SIG-M5 treated with dmso at 0.1 percent for 504 hours (cell line): Measurements from ENCODE around the gene TRPT1.
A peak's percentile ranks its signal among the peaks of the same experiment; 100 is the strongest.

Experiments
- DNase-seq: peaks from one replicate; lab custom pipeline; 2025; ENCODE audit not compliant: unreplicated experiment; lab: John Stamatoyannopoulos, UW

TRPT1 gene, protein sequence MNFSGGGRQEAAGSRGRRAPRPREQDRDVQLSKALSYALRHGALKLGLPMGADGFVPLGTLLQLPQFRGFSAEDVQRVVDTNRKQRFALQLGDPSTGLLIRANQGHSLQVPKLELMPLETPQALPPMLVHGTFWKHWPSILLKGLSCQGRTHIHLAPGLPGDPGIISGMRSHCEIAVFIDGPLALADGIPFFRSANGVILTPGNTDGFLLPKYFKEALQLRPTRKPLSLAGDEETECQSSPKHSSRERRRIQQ

DNA sequence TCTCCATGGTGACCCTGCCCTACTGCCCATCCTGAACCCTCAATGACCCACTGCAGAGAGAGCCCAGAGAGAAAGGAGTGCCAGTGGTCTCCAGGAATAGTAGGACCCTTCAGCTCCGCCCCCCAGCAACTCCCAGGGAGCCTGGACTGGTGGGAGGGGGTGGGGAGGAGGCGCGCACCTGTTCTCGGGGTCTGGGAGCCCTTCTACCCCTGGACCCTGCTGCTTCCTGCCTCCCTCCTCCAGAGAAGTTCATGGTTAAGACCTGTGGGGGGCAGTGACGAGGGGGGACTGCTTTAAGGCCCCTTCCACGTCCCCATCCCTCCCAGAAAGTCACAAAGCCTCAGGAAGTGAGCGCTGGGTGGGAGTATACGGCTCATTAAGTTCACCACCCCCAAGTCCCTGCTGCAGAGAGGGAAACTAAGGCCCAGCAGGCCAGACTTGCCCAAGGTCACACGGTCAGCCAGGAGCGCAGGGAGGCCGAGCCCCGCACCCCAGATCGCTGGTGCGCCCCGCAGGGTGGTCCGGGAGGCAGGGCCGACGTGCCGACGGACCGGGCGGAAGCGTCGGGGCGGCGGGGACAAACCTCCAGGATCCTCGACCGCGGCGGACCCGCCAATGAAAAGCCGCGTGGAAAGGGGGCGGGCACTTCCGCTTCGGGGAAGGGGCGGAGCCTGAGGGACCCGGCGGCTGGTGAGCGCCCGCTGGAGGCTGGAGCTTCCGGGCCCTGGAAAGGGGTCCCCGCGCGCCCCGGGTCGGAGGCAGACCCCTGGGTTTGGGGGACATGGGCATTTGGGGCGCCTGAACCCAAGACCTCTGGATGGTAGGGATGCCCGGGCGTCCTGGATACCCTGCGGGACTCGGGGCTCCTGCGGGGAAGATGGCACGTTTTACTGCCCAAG is at the start of gene TRPT1, which contains the start of gene NUDT22:
Gene TRPT1 (minus strand): TSS at position 579 of the 899 bp plus-strand sequence. CDS start 326 bp downstream, at position 253.
Gene NUDT22 (plus strand): TSS at position 667 of the 899 bp plus-strand sequence. CDS start 379 bp downstream, outside the sequence.
- DNase-seq = peak; percentile 78

DNA sequence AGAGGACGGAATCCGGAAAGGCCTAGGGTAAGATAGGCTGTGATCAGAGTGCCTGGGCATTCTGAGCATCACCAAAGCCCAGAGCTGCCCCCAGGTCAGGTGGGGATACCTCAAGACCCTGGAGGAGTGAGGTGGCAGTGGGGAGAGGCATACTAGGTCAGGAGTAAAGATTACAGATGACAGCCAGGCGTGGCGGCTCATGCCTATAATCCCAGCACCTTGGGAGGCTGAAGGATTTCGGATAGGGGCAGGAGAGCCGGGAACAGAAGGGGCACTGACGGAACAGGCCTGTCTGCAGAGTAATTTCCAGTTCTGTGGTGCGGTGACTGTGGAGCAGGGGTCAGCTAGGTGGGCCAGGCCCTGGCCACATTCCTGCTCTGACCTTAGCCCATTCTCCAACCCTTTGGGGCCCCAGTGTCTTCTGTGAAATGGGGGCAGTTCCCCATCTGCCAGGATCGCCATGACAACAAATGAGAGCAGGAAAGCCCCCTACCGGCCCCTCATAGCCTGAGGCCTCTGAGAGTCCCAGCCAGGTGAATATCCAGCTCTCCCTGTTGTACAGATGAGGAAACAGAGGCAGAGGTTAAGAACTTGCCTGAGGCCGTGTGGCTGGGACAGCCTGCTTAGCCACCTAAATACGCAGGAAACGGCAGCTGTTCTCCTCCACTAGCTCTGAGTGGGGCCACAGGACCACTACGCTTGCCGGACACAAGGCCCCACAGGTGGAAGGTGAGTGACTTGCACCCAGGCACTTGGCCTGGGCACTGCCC is 49.2 kb upstream of the TRPT1 start:
- DNase-seq = no peak

DNA sequence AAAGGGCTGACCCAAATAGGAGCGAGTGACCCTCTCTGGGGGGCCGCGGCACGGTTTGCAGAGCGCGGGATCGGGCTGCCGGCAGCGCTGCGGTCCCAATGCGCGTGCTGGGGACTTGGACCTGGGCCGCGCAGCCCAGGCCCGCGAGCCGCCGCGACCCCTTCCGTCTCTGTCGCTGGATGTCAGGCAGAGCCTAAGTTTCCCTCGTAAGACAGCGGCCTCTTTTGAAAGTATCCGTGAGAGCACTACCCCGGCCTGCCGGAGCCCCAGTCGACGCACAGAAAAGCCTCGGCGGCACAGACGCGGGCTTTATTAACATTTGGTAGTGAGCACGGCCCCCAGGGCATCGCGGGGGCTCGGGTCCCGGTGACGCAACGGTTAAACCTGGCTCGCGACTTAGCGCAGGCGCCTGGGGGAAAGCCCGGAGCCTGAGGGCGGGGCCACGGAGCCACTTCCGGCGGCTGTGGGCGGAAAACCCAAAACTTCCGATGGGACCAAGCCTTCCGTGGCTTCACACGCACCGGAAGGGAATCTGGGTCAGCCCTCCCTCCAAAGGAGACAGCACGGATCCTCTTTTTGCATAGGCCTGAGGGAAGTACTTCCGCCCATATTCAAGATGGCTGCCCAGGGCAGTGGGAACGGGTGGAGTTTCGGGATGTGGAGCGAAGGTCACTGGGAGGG is 43.7 kb upstream of the TRPT1 start:
- peak; percentile 99 for DNase-seq

DNA sequence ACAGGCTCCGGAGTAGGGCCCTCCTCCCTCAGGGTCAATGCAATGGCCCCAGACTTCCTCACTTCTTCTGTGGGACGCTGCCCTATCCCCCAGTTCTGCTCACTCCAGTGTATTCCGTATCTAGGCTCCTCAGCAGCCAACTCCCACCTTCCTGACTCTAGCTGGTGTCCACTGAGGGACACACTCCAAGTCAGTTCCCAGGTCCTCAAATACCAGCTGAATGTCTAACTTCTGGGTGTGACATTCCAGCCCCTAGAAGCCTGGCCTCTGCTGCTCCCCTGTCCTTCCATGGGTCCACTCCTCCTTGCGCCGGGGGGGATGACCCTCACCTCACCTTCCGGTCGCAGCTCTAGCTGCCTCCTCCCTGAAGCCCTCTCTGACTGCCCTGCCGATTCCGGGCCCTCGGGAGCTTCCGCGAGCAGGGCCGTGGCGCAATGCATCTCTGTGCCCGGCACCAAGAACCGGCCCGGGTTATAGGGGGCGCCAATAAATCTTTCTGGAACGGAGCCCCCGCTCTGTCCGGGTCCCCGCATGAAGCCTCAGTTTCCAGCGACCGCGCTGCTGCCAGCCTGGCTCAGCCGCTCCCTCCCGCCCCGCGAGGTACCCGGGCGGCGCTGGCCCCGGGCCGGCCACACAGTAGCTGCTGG is 43.0 kb upstream of the TRPT1 start:
- DNase-seq = peak; percentile 62

DNA sequence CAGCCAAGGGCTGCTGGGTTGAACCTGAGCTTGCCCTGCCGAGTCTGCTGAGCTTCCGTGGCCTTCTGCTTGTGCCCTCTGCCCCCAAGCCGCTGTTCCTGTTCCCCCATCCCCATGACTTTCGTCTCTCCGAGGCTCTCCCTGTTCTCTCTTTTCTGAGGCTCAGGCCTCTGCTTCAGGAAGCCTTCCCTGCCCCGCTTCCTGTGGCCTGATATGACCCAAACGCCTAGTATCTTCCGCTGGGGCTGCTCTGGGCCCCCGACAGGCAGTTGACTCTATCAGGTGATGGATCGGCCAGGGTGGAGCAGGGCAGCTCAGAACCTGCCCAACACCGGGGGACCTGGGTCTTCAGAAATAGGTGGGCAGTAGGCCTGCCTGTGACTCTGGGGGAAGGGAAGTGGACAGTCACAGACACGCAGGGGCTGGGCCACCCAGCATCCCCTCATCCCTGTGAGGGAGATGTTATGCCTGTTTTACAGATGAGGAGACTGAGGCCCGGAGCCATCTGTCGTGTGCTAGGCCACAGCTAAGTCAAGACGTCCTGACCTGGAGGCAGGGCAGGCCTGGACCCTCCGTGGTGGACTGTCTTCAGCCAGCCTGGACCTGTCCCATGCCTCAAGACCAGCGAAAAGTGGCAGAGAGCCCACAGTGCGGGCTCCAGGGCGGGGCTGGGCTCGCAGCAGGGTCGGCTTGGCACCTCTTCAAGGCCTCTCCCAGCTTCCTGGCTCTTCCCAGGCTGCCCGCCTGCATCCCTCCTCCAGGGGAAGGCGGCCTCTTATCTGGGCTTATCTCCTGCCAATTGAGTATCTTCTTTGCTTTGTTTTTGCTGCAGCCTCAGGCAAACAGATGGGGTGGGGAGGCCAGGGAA is 42.3 kb upstream of the TRPT1 start:
- DNase-seq = peak; percentile 9

DNA sequence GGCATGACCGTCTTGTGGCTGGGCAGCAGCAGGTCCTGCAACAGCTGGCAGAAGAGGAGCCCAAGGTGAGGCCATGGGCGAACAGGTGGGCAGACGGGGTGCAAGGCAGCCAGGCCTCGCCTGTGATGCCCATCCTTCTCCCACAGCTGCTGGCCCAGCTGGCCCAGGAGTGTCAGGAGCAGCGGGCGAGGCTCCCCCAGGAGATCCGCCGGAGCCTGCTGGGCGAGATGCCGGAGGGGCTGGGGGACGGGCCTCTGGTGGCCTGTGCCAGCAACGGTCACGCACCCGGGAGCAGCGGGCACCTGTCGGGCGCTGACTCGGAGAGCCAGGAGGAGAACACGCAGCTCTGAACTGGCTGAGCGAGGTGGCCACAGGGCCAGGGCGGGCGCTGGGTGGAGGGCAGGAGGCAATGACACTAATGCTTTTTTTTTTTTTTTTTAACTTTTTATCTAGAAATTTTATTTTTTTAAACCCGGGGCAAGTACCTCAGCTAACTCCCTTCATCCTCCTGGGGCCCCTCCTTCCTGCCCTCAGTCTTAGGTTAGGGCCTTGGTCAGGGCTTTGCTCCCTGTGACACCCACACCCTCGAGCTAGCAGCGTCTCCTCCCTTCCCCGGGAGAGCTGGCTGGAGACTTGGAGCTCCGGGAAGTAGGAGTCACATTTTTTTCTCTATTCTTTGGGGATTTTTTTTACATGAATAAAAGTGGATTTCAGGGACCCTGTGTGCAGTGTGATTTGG is 41.4 kb upstream of the TRPT1 start:
- DNase-seq = no peak

DNA sequence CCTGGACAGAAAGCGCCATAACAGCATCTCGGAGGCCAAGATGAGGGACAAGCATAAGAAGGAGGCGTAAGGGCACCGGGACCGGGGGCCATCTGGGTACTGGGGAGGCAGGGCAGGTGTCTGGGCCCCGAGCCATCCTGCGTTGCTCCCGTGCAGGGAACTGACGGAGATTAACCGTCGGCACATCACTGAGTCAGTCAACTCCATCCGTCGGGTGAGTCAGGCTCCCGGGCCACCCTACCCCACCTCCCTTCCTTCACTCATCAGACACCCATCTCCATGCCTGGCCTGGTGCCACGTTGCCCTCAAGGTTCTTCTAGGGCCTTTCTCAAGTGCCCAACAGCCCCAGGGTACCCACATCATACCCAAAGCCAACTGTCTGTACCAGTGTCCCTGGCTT is 40.4 kb upstream of the TRPT1 start:
- DNase-seq = no peak

DNA sequence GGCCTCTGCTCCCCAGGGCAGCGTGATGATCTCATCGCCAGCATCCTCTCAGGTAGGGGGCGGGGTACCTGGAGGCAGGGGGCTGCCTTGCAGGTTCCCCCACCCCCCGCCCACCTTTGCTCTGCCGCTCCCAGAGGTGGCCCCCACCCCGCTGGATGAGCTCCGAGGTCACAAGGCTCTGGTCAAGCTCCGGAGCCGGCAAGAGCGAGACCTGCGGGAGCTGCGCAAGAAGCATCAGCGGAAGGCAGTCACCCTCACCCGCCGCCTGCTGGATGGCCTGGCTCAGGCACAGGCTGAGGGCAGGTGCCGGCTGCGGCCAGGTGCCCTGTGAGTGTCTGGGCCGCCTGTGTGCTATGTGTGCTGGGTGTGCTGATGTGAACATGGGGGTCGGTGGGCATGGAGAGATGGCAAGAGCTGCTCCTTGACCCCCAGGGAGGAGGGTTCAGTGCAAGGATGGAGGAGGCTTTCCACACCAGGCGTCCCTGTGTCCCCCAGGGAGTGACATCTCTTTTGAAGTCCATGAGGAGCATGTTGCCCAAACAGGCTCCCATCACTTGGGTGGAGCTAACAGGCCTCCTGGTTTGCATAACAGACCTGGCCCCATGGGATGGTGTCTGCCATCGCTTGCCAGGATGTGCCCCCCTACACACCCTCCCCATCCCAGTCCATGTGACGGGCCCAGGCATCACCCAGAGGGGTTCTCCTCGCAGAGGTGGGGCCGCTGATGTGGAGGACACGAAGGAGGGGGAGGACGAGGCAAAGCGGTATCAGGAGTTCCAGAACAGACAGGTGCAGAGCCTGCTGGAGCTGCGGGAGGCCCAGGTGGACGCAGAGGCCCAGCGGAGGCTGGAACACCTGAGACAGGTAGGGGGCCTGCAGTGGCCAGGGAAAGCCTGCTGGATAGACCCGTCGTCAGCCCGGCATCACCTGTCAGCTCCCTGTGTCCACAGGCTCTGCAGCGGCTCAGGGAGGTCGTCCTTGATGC is 39.5 kb upstream of the TRPT1 start:
- no peak for DNase-seq

DNA sequence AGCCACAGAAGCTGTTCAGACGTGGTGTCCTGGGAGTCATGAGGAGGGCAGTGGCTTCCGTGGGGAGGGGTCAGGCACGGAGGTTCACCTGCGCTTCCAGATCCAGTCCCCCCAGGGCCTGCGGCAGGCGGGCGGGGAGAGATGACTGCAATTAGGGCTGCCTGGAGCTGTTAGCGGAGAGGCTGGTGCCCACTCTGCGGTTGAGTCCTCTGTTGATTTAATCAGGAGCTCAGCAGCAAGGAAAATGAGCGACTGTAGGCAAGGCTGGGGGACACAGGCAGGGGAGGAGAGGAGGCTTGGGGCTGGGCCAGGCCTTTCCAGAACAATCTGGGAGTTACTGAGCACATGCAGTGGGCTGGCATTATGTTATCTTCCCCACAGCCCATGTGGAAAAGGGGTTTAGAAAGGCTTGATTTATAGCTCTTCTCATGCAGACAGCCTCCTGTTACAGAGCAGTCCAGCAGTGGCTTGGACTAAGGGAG is 38.4 kb upstream of the TRPT1 start:
- no peak for DNase-seq

DNA sequence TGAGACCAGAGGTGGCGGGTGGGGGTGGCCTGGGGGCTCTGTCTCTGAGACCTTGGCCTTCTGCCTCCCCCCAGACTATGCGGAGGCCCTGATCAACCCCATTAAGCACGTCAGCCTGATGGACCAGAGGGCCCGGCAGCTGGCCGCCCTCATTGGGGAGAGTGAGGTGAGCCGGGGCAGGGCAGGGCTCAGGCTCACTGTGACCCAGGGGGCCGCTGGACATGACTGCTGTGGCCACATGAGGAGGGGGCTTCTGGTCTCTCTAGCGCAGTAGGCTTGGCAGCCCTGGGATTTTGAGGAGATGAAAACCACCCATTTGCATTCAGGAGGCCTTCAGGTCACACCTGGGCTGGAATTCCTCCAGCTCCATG is 37.9 kb upstream of the TRPT1 start:
- DNase-seq = no peak

DNA sequence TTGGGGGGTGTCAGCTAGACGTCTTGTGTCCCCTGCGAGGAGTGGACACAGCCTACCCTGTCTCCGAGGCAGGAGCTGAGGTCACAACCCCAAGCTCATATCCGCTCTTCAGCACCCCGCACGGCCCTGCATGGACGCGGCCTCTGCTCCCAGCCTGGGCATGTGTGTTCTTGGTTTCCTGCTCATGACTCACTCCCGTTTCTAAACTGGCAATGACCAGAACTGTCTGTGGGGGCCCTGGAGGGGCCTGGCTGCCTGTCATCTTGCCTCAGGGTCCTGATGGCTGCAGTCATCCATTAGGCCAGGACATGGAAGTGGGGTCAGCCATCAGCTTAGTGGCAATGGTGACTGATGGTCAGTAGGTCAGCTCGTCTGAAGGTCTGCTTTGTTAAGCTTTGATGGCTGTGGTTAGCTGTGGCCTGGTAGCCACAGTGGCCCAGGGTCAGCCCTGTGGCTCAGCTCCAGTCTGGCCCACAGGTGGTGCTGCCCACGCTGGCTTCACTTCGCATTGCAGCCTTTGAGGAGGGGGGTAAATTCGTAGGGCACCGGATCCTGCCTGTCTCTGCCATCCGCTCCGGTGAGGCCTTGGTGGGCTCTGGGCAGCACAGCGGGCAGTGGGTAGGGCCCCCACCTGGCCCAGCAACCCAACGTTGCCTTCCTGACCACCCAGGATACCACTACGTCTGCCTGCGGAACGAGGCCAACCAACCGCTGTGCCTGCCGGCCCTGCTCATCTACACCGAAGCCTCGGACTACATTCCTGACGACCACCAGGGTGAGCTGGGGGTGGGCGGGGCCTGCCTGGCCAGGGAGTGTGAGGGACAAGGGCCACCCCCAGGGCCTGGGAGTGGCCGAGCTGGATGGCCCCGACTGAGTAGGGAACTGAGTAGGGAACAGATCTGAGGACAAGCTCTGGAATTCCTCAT is 37.3 kb upstream of the TRPT1 start:
- DNase-seq = no peak

DNA sequence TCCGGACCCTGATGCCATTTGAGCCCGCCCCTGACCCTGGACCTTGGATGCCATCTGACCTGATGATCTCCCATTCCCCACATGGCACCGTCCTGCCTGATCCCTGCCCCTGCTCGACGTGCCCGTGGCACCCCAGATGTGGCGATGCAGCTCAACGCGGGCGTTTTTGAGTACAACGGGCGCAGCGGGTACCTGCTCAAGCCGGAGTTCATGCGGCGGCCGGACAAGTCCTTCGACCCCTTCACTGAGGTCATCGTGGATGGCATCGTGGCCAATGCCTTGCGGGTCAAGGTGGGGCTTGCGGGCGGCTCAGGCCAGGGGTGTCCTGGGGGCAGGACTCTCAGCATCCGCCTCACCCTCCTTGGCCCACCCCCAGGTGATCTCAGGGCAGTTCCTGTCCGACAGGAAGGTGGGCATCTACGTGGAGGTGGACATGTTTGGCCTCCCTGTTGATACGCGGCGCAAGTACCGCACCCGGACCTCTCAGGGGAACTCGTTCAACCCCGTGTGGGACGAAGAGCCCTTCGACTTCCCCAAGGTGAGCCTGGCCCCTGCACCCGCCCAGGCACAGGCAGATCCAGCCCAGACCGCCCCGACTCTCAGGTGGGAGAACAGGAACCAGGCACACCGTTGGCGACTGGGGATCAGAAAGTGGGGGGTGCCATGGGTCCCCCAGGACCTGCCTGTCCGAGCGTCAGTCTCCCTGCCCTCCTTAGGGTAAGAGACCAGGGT is 36.5 kb upstream of the TRPT1 start:
- no peak for DNase-seq

DNA sequence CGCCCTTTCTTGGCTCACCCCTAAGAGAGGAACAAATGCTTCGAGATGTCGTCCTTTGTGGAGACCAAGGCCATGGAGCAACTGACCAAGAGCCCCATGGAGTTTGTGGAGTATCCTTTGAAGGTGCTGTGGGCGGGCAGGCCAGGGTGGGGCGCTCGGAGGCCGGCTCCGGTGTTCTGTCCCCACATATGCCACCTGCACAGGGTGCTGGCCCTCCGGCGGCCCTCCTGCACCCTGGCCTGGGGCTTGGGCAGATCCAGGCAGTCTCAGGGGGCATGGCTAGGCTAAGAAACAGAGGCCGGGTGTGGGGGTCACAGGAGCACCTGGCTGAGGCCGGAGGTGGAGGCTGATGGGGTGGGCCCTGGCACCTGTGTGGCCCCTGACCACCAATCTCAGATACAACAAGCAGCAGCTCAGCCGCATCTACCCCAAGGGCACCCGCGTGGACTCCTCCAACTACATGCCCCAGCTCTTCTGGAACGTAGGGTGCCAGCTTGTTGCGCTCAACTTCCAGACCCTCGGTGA is 35.6 kb upstream of the TRPT1 start:
- DNase-seq = no peak

DNA sequence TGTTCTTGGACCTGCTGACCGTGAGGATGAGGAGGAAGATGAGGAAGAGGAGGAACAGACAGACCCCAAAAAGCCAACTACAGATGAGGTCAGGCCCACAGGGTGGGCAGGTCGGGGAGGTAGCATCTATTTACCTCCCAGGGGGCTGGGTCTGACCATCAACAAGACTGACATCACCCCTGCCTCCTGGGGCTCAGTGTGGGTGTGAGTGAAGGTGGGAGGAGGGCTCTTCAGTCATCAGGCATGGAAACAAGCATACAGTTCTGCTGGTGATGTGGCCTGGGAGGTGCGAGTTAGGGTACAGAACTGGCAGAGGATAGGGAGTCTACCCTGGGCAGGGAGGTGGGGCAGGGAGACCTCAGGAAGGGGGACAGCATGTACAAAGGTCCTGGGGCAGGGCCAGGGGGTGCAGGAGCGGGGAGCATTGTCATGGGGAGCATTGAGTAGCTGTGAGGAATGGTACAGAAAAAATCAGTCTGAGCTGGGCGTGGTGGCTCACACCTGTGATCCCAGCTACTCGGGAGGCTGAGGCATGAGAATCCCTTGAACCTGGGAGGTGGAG is 34.2 kb upstream of the TRPT1 start:
- DNase-seq = no peak

DNA sequence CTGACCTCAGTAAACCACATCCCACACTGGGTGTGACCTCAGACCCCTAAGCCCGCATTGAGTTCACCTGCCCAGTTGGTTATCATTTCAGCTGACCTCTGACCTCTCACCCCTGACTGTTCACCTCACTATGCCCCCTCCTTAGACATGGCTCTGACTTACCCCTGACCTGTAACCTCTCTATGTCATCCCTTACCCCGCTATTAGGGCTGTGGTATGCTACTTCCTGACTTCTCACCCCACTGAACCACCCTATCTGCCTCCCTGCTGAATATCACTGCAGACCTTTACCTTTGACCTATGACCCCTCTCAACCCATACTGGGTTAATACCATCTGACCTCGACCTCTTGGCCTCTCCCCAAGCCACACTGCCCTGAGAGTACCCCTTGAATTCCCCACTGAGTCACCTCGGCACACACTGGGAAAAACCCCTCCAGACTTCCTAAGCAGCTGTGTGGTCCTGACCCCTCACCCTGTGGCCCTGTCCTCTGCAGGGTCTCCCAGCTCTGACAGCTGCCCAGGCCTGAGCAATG is 33.6 kb upstream of the TRPT1 start:
- DNase-seq = no peak
